GM23338 (cell line): ENCODE data around the gene C12orf43. TPM values are rescaled to one million over a fixed set of nuclear protein-coding genes. Genes with fewer than 3 reads are reported as not detected.

ENCODE experiments used
- ATAC-seq: fragments of 200-7000 bp; cut with Tn5 transposase; 3 replicates; pipeline ENCODE4 v1.9.1; 2020
- DNase-seq: peaks from one replicate; pipeline ENCODE4 v3.0.0-alpha.2; 2015; ENCODE audit warnings: low spot score
- H2AFZ ChIP-seq: fragments of 200-600 bp; sonication (generic); 2 replicates; pipeline ENCODE4 v1.8.0; 2016; ENCODE audit warnings: antibody characterized with exemption, mild to moderate bottlenecking, moderate library complexity
- H3F3A ChIP-seq: fragments of 200-600 bp; sonication (generic); replicated peaks from 2 replicates; pipeline ENCODE4 v1.8.0; 2017; ENCODE audit warnings: antibody characterized with exemption, mixed run types, low read depth
- H3K27ac ChIP-seq: fragments of 200-600 bp; sonication (generic); 2 replicates; pipeline ENCODE4 v1.6.1; 2016; ENCODE audit warnings: low read depth
- H3K27me3 ChIP-seq: fragments of 200-600 bp; sonication (generic); 2 replicates; pipeline ENCODE4 v1.8.0; 2016; ENCODE audit warnings: mild to moderate bottlenecking, mixed run types, moderate library complexity; ENCODE audit not compliant: insufficient read depth
- H3K36me3 ChIP-seq: fragments of 200-600 bp; sonication (generic); 2 replicates; pipeline ENCODE4 v1.8.0; 2016; ENCODE audit warnings: mild to moderate bottlenecking; ENCODE audit not compliant: insufficient read depth
- H3K4me1 ChIP-seq: fragments of 200-600 bp; sonication (generic); 2 replicates; pipeline ENCODE4 v1.8.0; 2016; ENCODE audit warnings: mild to moderate bottlenecking, moderate library complexity; ENCODE audit not compliant: insufficient read depth
- H3K4me2 ChIP-seq: fragments of 200-600 bp; sonication (generic); 2 replicates; pipeline ENCODE4 v1.7.1; 2017; ENCODE audit warnings: mixed run types
- H3K4me3 ChIP-seq: fragments of 200-600 bp; sonication (generic); 2 replicates; pipeline ENCODE4 v1.6.1; 2016; ENCODE audit warnings: mixed run types
- H3K79me2 ChIP-seq: fragments of 200-600 bp; sonication (generic); replicated peaks from 2 replicates; pipeline ENCODE4 v1.8.0; 2017; ENCODE audit warnings: mild to moderate bottlenecking; ENCODE audit not compliant: insufficient read depth
- H3K9me2 ChIP-seq: fragments of 200-600 bp; sonication (generic); 2 replicates; pipeline ENCODE4 v1.8.0; 2017; ENCODE audit not compliant: insufficient read depth
- H4K20me1 ChIP-seq: fragments of 200-600 bp; sonication (generic); replicated peaks from 2 replicates; pipeline ENCODE4 v1.8.0; 2017; ENCODE audit warnings: mild to moderate bottlenecking; ENCODE audit not compliant: insufficient read depth
- H3K27ac Mint-ChIP-seq: 2 replicates; pipeline ENCODE4 v1.8.0; 2020; ENCODE audit warnings: inconsistent platforms, mild to moderate bottlenecking, moderate library complexity, mixed read lengths
- H3K27me3 Mint-ChIP-seq: 3 replicates; pipeline ENCODE4 v1.8.0; 2022; ENCODE audit warnings: low read depth, mild to moderate bottlenecking, moderate library complexity, mixed read lengths, inconsistent platforms; ENCODE audit not compliant: insufficient read depth, poor library complexity
- H3K36me3 Mint-ChIP-seq: 3 replicates; pipeline ENCODE4 v1.8.0; 2021; ENCODE audit warnings: low read depth, mild to moderate bottlenecking, inconsistent platforms, moderate library complexity, mixed read lengths
- H3K4me1 Mint-ChIP-seq: 3 replicates; pipeline ENCODE4 v1.8.0; 2020; ENCODE audit warnings: mild to moderate bottlenecking, inconsistent platforms, mixed read lengths
- H3K4me3 Mint-ChIP-seq: 3 replicates; pipeline ENCODE4 v1.8.0; 2021; ENCODE audit warnings: moderate library complexity, mild to moderate bottlenecking, inconsistent platforms, mixed read lengths
- H3K9me3 Mint-ChIP-seq: 3 replicates; pipeline ENCODE4 v1.8.0; 2020; ENCODE audit warnings: moderate library complexity, mild to moderate bottlenecking, inconsistent platforms, mixed read lengths
- CREB1 ChIP-seq: fragments of 250-450 bp; sonication (Bioruptor Pico); IDR thresholded peaks from 2 replicates; pipeline ENCODE4 v1.5.0; 2020; ENCODE audit warnings: low read depth, mild to moderate bottlenecking, moderate library complexity
- EZH2 ChIP-seq: fragments of 200-600 bp; sonication (generic); IDR thresholded peaks from one replicate; pipeline ENCODE4 v1.8.0; 2017; ENCODE audit warnings: antibody characterized with exemption, mild to moderate bottlenecking, low read depth; ENCODE audit not compliant: unreplicated experiment
- EZH2phosphoT487 ChIP-seq: fragments of 200-600 bp; sonication (generic); IDR thresholded peaks from one replicate; pipeline ENCODE4 v1.8.1; 2018; ENCODE audit warnings: antibody characterized with exemption; ENCODE audit not compliant: unreplicated experiment
- JUNB ChIP-seq: IDR thresholded peaks from one replicate; pipeline ENCODE4 v1.6.1; 2016; ENCODE audit warnings: antibody characterized with exemption; ENCODE audit not compliant: unreplicated experiment
- NANOG ChIP-seq: IDR thresholded peaks from 2 replicates; pipeline ENCODE4 v1.6.1; 2016; ENCODE audit warnings: antibody characterized with exemption, borderline replicate concordance
- POLR2AphosphoS5 ChIP-seq: IDR thresholded peaks from 2 replicates; pipeline ENCODE4 v1.6.1; 2016; ENCODE audit warnings: antibody characterized with exemption, low read depth
- STAT1 ChIP-seq: IDR thresholded peaks from one replicate; pipeline ENCODE4 v1.6.1; 2016; ENCODE audit warnings: antibody characterized with exemption; ENCODE audit not compliant: unreplicated experiment
- ZNF114 ChIP-seq: fragments of 250-450 bp; sonication (Bioruptor Pico); IDR thresholded peaks from 2 replicates; pipeline ENCODE4 v1.5.0; 2020; ENCODE audit warnings: mild to moderate bottlenecking, moderate library complexity
- ZNF331 ChIP-seq: fragments of 250-450 bp; sonication (Bioruptor Pico); IDR thresholded peaks from 2 replicates; pipeline ENCODE4 v1.5.0; 2020; ENCODE audit warnings: low read depth, mild to moderate bottlenecking, moderate library complexity
- polyA plus RNA-seq: library from polyadenylated mRNA; unstranded; fragments of >200 nt; fragmentation: Nextera tagmentation; extraction: Ambion mirVana; gene quantifications from 2 replicates; pipeline ENCODE4 v1.2.1, GENCODE V29; 2016
- total RNA-seq: library from RNA; depleted of rRNA; stranded (reverse); fragments of >200 nt; shearing (Covaris generic); gene quantifications from 2 replicates; pipeline ENCODE4 v1.2.3, GENCODE V29; 2014
- TF ChIP-seq, protein P1 (sequence below): fragments of 250-450 bp; sonication (Bioruptor Pico); IDR thresholded peaks from 2 replicates; pipeline ENCODE4 v1.5.0; 2020; ENCODE audit warnings: mild to moderate bottlenecking, moderate library complexity
- TF ChIP-seq, protein P2 (sequence below): IDR thresholded peaks from 2 replicates; pipeline ENCODE4 v1.6.1; 2016; ENCODE audit warnings: antibody characterized with exemption
- TF ChIP-seq, protein P3 (sequence below): IDR thresholded peaks from one replicate; pipeline ENCODE4 v1.6.1; 2018; ENCODE audit warnings: antibody characterized with exemption; ENCODE audit not compliant: unreplicated experiment
- TF ChIP-seq, protein P4 (sequence below), 2 experiments: fragments of 200-600 bp in 1 of 2; sonication (generic) in 1 of 2; conservative IDR thresholded peaks; 2 replicates each; pipeline versions ENCODE4 v1.5.1 to v1.6.1; 2016 to 2017; ENCODE audit warnings: antibody characterized with exemption in 2 of 2, low read depth in 2 of 2, mild to moderate bottlenecking in 2 of 2, moderate library complexity in 1 of 2

Gene C12orf43
- total and polyA plus RNA-seq, 2 experiments from 2014 or later: 15.2 to 20.7 TPM

DNA sequence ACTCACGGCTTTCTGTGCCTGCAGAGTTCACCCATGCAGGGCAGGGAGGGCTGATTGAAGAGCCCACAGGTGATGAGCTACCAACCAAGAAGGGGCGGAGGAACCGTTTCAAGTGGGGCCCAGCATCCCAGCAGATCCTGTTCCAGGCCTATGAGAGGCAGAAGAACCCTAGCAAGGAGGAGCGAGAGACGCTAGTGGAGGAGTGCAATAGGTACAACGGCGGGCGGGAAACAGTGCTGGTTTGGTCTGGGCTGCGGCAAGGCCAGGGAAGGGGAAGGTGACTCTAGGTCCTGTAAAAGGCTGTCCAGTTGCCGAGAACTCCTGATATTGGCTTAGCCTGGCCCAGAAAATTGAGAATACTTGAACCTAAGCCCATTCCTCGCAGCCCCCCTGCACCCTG lies 22.8 kb downstream of the C12orf43 start:
- no peak overlapping the region for H3K4me3 ChIP-seq
- H3F3A ChIP-seq: no peaks in the 10 kb centered on the region
- TF ChIP-seq NANOG: no peak
- TF ChIP-seq, protein P1, sequence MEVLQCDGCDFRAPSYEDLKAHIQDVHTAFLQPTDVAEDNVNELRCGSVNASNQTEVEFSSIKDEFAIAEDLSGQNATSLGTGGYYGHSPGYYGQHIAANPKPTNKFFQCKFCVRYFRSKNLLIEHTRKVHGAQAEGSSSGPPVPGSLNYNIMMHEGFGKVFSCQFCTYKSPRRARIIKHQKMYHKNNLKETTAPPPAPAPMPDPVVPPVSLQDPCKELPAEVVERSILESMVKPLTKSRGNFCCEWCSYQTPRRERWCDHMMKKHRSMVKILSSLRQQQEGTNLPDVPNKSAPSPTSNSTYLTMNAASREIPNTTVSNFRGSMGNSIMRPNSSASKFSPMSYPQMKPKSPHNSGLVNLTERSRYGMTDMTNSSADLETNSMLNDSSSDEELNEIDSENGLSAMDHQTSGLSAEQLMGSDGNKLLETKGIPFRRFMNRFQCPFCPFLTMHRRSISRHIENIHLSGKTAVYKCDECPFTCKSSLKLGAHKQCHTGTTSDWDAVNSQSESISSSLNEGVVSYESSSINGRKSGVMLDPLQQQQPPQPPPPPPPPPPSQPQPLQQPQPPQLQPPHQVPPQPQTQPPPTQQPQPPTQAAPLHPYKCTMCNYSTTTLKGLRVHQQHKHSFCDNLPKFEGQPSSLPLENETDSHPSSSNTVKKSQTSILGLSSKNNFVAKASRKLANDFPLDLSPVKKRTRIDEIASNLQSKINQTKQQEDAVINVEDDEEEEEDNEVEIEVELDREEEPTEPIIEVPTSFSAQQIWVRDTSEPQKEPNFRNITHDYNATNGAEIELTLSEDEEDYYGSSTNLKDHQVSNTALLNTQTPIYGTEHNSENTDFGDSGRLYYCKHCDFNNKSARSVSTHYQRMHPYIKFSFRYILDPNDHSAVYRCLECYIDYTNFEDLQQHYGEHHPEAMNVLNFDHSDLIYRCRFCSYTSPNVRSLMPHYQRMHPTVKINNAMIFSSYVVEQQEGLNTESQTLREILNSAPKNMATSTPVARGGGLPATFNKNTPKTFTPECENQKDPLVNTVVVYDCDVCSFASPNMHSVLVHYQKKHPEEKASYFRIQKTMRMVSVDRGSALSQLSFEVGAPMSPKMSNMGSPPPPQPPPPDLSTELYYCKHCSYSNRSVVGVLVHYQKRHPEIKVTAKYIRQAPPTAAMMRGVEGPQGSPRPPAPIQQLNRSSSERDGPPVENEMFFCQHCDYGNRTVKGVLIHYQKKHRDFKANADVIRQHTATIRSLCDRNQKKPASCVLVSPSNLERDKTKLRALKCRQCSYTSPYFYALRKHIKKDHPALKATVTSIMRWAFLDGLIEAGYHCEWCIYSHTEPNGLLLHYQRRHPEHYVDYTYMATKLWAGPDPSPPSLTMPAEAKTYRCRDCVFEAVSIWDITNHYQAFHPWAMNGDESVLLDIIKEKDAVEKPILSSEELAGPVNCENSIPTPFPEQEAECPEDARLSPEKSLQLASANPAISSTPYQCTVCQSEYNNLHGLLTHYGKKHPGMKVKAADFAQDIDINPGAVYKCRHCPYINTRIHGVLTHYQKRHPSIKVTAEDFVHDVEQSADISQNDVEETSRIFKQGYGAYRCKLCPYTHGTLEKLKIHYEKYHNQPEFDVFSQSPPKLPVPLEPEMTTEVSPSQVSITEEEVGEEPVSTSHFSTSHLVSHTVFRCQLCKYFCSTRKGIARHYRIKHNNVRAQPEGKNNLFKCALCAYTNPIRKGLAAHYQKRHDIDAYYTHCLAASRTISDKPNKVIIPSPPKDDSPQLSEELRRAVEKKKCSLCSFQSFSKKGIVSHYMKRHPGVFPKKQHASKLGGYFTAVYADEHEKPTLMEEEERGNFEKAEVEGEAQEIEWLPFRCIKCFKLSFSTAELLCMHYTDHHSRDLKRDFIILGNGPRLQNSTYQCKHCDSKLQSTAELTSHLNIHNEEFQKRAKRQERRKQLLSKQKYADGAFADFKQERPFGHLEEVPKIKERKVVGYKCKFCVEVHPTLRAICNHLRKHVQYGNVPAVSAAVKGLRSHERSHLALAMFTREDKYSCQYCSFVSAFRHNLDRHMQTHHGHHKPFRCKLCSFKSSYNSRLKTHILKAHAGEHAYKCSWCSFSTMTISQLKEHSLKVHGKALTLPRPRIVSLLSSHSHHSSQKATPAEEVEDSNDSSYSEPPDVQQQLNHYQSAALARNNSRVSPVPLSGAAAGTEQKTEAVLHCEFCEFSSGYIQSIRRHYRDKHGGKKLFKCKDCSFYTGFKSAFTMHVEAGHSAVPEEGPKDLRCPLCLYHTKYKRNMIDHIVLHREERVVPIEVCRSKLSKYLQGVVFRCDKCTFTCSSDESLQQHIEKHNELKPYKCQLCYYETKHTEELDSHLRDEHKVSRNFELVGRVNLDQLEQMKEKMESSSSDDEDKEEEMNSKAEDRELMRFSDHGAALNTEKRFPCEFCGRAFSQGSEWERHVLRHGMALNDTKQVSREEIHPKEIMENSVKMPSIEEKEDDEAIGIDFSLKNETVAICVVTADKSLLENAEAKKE (CRISPR knock-in tag): no peak
- TF ChIP-seq CREB1: no peak
- no peak for TF ChIP-seq JUNB
- TF ChIP-seq, protein P2, sequence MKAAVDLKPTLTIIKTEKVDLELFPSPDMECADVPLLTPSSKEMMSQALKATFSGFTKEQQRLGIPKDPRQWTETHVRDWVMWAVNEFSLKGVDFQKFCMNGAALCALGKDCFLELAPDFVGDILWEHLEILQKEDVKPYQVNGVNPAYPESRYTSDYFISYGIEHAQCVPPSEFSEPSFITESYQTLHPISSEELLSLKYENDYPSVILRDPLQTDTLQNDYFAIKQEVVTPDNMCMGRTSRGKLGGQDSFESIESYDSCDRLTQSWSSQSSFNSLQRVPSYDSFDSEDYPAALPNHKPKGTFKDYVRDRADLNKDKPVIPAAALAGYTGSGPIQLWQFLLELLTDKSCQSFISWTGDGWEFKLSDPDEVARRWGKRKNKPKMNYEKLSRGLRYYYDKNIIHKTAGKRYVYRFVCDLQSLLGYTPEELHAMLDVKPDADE: no peak
- no peak for TF ChIP-seq ZNF114
- TF ChIP-seq, protein P3, sequence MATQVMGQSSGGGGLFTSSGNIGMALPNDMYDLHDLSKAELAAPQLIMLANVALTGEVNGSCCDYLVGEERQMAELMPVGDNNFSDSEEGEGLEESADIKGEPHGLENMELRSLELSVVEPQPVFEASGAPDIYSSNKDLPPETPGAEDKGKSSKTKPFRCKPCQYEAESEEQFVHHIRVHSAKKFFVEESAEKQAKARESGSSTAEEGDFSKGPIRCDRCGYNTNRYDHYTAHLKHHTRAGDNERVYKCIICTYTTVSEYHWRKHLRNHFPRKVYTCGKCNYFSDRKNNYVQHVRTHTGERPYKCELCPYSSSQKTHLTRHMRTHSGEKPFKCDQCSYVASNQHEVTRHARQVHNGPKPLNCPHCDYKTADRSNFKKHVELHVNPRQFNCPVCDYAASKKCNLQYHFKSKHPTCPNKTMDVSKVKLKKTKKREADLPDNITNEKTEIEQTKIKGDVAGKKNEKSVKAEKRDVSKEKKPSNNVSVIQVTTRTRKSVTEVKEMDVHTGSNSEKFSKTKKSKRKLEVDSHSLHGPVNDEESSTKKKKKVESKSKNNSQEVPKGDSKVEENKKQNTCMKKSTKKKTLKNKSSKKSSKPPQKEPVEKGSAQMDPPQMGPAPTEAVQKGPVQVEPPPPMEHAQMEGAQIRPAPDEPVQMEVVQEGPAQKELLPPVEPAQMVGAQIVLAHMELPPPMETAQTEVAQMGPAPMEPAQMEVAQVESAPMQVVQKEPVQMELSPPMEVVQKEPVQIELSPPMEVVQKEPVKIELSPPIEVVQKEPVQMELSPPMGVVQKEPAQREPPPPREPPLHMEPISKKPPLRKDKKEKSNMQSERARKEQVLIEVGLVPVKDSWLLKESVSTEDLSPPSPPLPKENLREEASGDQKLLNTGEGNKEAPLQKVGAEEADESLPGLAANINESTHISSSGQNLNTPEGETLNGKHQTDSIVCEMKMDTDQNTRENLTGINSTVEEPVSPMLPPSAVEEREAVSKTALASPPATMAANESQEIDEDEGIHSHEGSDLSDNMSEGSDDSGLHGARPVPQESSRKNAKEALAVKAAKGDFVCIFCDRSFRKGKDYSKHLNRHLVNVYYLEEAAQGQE: no peak
- no peak for TF ChIP-seq EZH2
- TF ChIP-seq POLR2AphosphoS5: no peak
- TF ChIP-seq, protein P4, sequence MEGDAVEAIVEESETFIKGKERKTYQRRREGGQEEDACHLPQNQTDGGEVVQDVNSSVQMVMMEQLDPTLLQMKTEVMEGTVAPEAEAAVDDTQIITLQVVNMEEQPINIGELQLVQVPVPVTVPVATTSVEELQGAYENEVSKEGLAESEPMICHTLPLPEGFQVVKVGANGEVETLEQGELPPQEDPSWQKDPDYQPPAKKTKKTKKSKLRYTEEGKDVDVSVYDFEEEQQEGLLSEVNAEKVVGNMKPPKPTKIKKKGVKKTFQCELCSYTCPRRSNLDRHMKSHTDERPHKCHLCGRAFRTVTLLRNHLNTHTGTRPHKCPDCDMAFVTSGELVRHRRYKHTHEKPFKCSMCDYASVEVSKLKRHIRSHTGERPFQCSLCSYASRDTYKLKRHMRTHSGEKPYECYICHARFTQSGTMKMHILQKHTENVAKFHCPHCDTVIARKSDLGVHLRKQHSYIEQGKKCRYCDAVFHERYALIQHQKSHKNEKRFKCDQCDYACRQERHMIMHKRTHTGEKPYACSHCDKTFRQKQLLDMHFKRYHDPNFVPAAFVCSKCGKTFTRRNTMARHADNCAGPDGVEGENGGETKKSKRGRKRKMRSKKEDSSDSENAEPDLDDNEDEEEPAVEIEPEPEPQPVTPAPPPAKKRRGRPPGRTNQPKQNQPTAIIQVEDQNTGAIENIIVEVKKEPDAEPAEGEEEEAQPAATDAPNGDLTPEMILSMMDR (conservative IDR thresholded peaks at IDR 0.05; ENCODE audit: low read depth in 2 of 2): no peak
- no peak for TF ChIP-seq STAT1
- no peak for TF ChIP-seq ZNF331 (CRISPR knock-in tag)
- TF ChIP-seq EZH2phosphoT487: no peak
- no peaks in the 10 kb centered on the region for H3K4me1 ChIP-seq
- no peaks in the 10 kb centered on the region; the same call in 2 of the 3 replicates for H3K36me3 Mint-ChIP-seq
- ATAC-seq (no peak), DNase-seq (no peak)
- H3K9me2 ChIP-seq: no peaks in the 10 kb centered on the region
- no peak overlapping the region for H3K27ac Mint-ChIP-seq
- H3K9me3 Mint-ChIP-seq: peaks cover 4% of the 10 kb centered on the region; the same call in 1 of the 3 replicates
- H3K4me3 Mint-ChIP-seq: no peak overlapping the region
- H3K27ac ChIP-seq: no peak overlapping the region
- no peaks in the 10 kb centered on the region for H4K20me1 ChIP-seq
- peaks cover 6% of the 10 kb centered on the region for H3K27me3 Mint-ChIP-seq
- no peaks in the 10 kb centered on the region for H3K4me1 Mint-ChIP-seq
- no peaks in the 10 kb centered on the region for H3K79me2 ChIP-seq
- no peak overlapping the region for H3K4me2 ChIP-seq
- no peaks in the 10 kb centered on the region for H3K36me3 ChIP-seq
- no peaks in the 10 kb centered on the region for H3K27me3 ChIP-seq
- H2AFZ ChIP-seq: no peak overlapping the region
